Chondrocyte (in vitro differentiated cells): ENCODE data around the gene KCNJ14. TPM values are rescaled to one million over a fixed set of nuclear protein-coding genes. Genes with fewer than 3 reads are reported as not detected.
"Not testable (repeated sequence)": the region's sequence is repeated elsewhere in the genome, so short reads cannot be mapped to it uniquely, and the experiment has no call there.

Source experiments
- DNase-seq: peaks from one replicate; pipeline ENCODE4 v3.0.0; 2021; ENCODE audit warnings: mixed read lengths, low spot score
- H3K27ac Mint-ChIP-seq: one replicate; pipeline ENCODE4 v1.8.0; 2021; ENCODE audit warnings: mild to moderate bottlenecking, moderate library complexity, mixed read lengths; ENCODE audit not compliant: unreplicated experiment
- H3K27me3 Mint-ChIP-seq: 2 replicates; pipeline ENCODE4 v1.8.0; 2021; ENCODE audit warnings: low read depth, mixed read lengths
- H3K36me3 Mint-ChIP-seq: 2 replicates; pipeline ENCODE4 v1.8.0; 2021; ENCODE audit warnings: low read depth, mixed read lengths
- H3K4me1 Mint-ChIP-seq: 2 replicates; pipeline ENCODE4 v1.8.0; 2021; ENCODE audit warnings: low read depth, mild to moderate bottlenecking, mixed read lengths
- H3K4me3 Mint-ChIP-seq: one replicate; pipeline ENCODE4 v1.8.0; 2021; ENCODE audit warnings: mild to moderate bottlenecking, moderate library complexity, mixed read lengths; ENCODE audit not compliant: unreplicated experiment
- H3K9me3 Mint-ChIP-seq: 2 replicates; pipeline ENCODE4 v1.8.0; 2021; ENCODE audit warnings: low read depth, mixed read lengths
- total RNA-seq: library from RNA; stranded (reverse); gene quantifications from 3 replicates; pipeline ENCODE4 v1.2.1, GENCODE V29; 2021
- TF ChIP-seq, protein P1 (sequence below): fragments of 200-600 bp; sonication (generic); IDR thresholded peaks from 2 replicates; pipeline ENCODE4 v1.5.0; 2021; ENCODE audit warnings: antibody characterized with exemption, mild to moderate bottlenecking, moderate library complexity

The KCNJ14 gene
- total RNA-seq, 1 donor from 2014 or later = 0.95 TPM

- TF ChIP-seq, protein P1, sequence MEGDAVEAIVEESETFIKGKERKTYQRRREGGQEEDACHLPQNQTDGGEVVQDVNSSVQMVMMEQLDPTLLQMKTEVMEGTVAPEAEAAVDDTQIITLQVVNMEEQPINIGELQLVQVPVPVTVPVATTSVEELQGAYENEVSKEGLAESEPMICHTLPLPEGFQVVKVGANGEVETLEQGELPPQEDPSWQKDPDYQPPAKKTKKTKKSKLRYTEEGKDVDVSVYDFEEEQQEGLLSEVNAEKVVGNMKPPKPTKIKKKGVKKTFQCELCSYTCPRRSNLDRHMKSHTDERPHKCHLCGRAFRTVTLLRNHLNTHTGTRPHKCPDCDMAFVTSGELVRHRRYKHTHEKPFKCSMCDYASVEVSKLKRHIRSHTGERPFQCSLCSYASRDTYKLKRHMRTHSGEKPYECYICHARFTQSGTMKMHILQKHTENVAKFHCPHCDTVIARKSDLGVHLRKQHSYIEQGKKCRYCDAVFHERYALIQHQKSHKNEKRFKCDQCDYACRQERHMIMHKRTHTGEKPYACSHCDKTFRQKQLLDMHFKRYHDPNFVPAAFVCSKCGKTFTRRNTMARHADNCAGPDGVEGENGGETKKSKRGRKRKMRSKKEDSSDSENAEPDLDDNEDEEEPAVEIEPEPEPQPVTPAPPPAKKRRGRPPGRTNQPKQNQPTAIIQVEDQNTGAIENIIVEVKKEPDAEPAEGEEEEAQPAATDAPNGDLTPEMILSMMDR = no peak
- H3K9me3 Mint-ChIP-seq = no peaks in the 10 kb centered on the region
- H3K27ac Mint-ChIP-seq = no peak overlapping the region
- H3K36me3 Mint-ChIP-seq = peaks cover 4% of the 10 kb centered on the region
- peaks cover 53% of the 10 kb centered on the region for H3K4me1 Mint-ChIP-seq
- no peak overlapping the region for H3K4me3 Mint-ChIP-seq
- H3K27me3 Mint-ChIP-seq = no peaks in the 10 kb centered on the region
- no peak for DNase-seq
These were observed 29.7 kb downstream of the KCNJ14 start for GRCh38 chr19:48484931-48485612.

- H3K4me3 Mint-ChIP-seq, H3K9me3 Mint-ChIP-seq, H3K27me3 Mint-ChIP-seq, DNase-seq, H3K36me3 Mint-ChIP-seq, H3K27ac Mint-ChIP-seq: not testable (repeated sequence)
- peaks cover 57% of the 10 kb centered on the region for H3K4me1 Mint-ChIP-seq
These were observed 31.3 kb downstream of the KCNJ14 start for GRCh38 chr19:48486706-48487105.

DNA sequence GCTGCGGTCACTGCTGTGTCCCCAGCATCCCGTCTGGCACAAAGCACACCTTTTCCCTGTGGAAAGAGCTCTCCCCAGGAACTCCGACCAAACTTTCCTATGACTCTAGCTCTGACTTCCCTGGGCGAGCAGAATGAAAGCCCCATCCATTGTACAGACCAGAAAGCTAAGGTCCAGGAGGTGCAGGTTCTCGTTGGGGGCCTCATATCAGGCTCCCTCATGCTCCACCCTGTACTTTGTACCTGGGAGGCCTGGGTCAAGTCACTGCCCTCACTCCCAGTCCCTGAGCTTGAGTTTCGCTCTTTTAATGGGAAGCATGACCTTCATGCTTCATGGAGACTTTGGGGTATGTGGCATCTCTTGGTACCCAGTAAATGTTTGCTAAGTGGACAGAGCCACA, 32.2 kb downstream of the KCNJ14 start:
- H3K4me3 Mint-ChIP-seq = no peak overlapping the region
- H3K4me1 Mint-ChIP-seq = peaks cover 55% of the 10 kb centered on the region
- DNase-seq = no peak
- peak overlapping the region; percentile 95 for H3K27ac Mint-ChIP-seq
- H3K27me3 Mint-ChIP-seq = peaks cover 2% of the 10 kb centered on the region
- TF ChIP-seq, protein P1 = no peak
- no peaks in the 10 kb centered on the region for H3K9me3 Mint-ChIP-seq
- no peaks in the 10 kb centered on the region for H3K36me3 Mint-ChIP-seq

DNA sequence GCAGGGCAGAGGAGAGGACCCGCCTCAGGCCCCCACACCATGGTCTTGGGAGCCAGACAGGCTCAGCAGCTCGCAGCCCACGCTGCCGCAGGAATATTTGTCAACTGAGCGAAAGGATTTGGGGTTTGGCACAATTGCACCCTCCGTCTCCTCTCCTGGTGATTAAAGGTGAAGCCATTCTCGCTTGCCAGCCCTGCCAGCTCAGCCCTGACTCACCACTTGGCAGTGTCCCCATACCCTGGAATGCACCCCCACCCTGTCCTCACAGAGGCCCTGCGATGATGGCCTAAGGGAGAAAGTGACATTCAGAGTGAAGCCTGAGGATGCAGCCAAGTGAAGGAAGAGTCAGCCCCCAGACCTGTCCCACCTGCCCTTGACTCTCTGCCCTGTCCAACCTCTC, 32.6 kb downstream of the KCNJ14 start:
- H3K4me1 Mint-ChIP-seq = peaks cover 58% of the 10 kb centered on the region
- DNase-seq = no peak
- H3K4me3 Mint-ChIP-seq = peak overlapping the region; percentile 33
- H3K36me3 Mint-ChIP-seq = no peaks in the 10 kb centered on the region
- peak overlapping the region; percentile 95 for H3K27ac Mint-ChIP-seq
- peaks cover 4% of the 10 kb centered on the region for H3K27me3 Mint-ChIP-seq
- TF ChIP-seq, protein P1 = no peak
- H3K9me3 Mint-ChIP-seq = no peaks in the 10 kb centered on the region

DNA sequence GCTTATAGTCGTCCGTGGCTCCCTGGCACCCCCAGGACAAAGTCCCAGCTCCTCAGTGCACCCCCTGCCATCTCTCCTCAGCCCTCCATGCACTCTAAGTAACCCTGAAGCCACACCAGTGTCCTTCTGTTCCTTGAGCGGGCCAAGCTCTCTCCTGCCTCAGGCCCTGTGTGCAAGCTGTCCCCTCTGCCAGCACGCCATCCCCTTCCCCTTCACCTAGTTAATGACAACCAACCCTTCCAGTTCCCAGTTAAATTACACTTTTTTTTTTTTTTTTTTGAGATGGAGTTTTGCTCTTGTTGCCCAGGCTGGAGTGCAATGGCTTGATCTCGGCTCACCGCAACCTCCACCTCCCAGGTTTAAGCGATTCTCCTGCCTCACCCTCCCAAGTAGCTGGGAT, 33.1 kb downstream of the KCNJ14 start:
- not testable (repeated sequence) for H3K27me3 Mint-ChIP-seq, H3K36me3 Mint-ChIP-seq, DNase-seq, H3K9me3 Mint-ChIP-seq
- Mint-ChIP-seq H3K4me3 (peak overlapping the region; percentile 33), H3K27ac (peak overlapping the region; percentile 95), H3K4me1 (peaks cover 57% of the 10 kb centered on the region)

- Mint-ChIP-seq H3K9me3 (no peaks in the 10 kb centered on the region), H3K36me3 (no peaks in the 10 kb centered on the region), H3K27me3 (peaks cover 4% of the 10 kb centered on the region), H3K27ac (no peak overlapping the region), H3K4me1 (peaks cover 55% of the 10 kb centered on the region), H3K4me3 (no peak overlapping the region)
- no peak for DNase-seq
- TF ChIP-seq, protein P1 = peak; percentile 94
These were observed 34.3 kb downstream of the KCNJ14 start for GRCh38 chr19:48489608-48490216.
